Stimulated activated CD8-positive, alpha-beta memory T cell treated with anti-CD3 and anti-CD28 coated beads, Interleukin-7, amount 100 ng/mL, for 24 hours (primary cell): ENCODE results near the gene PWWP2B.
A peak's percentile ranks its signal among the peaks of the same experiment; 100 is the strongest.
"Not testable (repeated sequence)": the region's sequence is repeated elsewhere in the genome, so short reads cannot be mapped to it uniquely, and the experiment has no call there.

Source experiments
- DNase-seq: peaks from one replicate; pipeline ENCODE4 v3.0.0-alpha.2; 2020; ENCODE audit warnings: low read depth

PWWP2B gene

GRCh38 chr10:132381741-132382140 is 15.3 kb upstream of the PWWP2B start:
- DNase-seq: no peak

GRCh38 chr10:132382231-132382922 is 14.6 kb upstream of the PWWP2B start:
- DNase-seq: no peak

- no peak for DNase-seq
These were observed 13.9 kb upstream of the PWWP2B start for GRCh38 chr10:132383101-132383500.

GRCh38 chr10:132383751-132384196 is 13.2 kb upstream of the PWWP2B start:
- DNase-seq: no peak

- no peak for DNase-seq
These were observed 12.2 kb upstream of the PWWP2B start for GRCh38 chr10:132384618-132385388.

GRCh38 chr10:132385389-132385667 is 11.7 kb upstream of the PWWP2B start:
- DNase-seq: no peak

- no peak for DNase-seq
These were observed 11.1 kb upstream of the PWWP2B start for GRCh38 chr10:132385721-132386418.

GRCh38 chr10:132386419-132386831 is 10.6 kb upstream of the PWWP2B start:
- no peak for DNase-seq

- DNase-seq: not testable (repeated sequence)
These were observed 10.1 kb upstream of the PWWP2B start for GRCh38 chr10:132386896-132387295.

- DNase-seq: peak; percentile 58
These were observed 9.2 kb upstream of the PWWP2B start for GRCh38 chr10:132387764-132388210.

GRCh38 chr10:132388891-132389432 is 8.0 kb upstream of the PWWP2B start:
- no peak for DNase-seq

GRCh38 chr10:132389433-132390169 is 7.4 kb upstream of the PWWP2B start:
- no peak for DNase-seq

GRCh38 chr10:132390170-132390920 is 6.7 kb upstream of the PWWP2B start:
- no peak for DNase-seq

GRCh38 chr10:132390921-132391675 is 5.9 kb upstream of the PWWP2B start:
- DNase-seq: no peak

GRCh38 chr10:132391676-132392020 is 5.4 kb upstream of the PWWP2B start:
- DNase-seq: no peak

- no peak for DNase-seq
These were observed 4.7 kb upstream of the PWWP2B start for GRCh38 chr10:132392184-132392800.

GRCh38 chr10:132392811-132393694 is 3.9 kb upstream of the PWWP2B start:
- no peak for DNase-seq

- DNase-seq: no peak
These were observed 3.3 kb upstream of the PWWP2B start for GRCh38 chr10:132393695-132394181.
